Measurements from ENCODE around the gene TK1. TPM values are rescaled to one million over a fixed set of nuclear protein-coding genes. Genes with fewer than 3 reads are reported as not detected.
A peak's percentile ranks its signal among the peaks of the same experiment; 100 is the strongest.

The TK1 gene
- polyA plus RNA-seq, 1 of the 3 experiments (the other 2 are of a cell fraction) = 112 TPM

DNA sequence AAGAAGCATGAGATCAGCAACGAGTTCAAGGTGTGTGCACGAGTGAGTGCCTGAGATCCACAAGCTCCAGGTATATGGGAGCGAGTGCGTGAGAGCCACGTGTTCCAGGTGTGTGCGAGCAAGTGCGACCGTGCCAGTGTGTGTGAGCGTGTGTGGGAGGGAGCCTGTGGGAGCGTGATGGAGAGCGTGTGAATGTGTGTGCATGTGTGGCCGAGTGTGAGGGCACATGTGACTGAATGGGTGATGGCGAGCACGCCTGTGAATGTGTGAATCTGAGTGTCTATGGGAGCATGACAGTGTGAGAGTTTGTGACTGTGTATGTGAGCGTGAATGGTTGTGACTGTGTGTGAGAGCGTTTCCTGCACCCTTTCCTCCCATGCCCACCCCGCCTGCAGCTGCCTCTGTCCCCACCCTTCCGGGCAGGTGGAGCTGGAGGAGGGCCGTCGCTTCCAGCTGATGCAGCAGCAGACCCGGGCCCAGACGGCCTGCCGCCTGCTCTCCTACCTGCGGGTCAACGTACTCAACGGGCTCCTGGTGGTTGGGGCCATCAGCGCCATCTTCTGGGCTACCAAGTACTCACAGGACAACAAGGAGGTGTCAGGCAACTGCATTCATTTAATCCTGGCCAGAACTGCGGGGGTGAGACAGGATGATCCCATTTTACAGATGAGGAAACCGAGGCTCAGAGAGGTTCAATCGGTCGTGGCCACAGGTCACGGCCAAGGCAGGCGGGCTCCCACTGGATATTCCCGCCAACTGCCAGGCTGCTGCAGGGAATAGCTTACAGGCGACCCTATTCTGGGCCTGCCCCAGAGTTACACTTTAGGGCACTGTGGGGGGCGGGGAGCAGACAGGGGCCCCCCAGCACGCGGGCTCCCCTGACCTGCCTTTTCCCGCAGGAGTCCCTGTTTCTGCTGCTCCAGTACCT lies 52.6 kb downstream of the TK1 start:
- Histone ChIP-seq H3K9ac (no peak overlapping the region), H3K36me3 (replicated peaks in 1 of 2; ENCODE audit: control insufficient read depth in 1 of 2, insufficient read depth in 2 of 2, low read length in 1 of 2) (no peaks in the 10 kb centered on the region), H3K4me2 (no peak overlapping the region), H3K9me2 (no peaks in the 10 kb centered on the region), H2AFZ (ENCODE audit: low read depth) (no peak overlapping the region), H3K4me1 (ENCODE audit: control insufficient read depth in 1 of 2, insufficient read depth in 2 of 2, low read depth in 1 of 2, low read length in 1 of 2) (no peaks in the 10 kb centered on the region; a peak in 1 of 4 replicates), H3K9me3 (no peaks in the 10 kb centered on the region), H3F3A (replicated peaks; ENCODE audit: insufficient read depth) (no peaks in the 10 kb centered on the region), H3K27ac (ENCODE audit: low read depth in 2 of 2, low read length in 1 of 2) (no peak overlapping the region), H3K4me3 (ENCODE audit: low read depth in 2 of 2, low read length in 1 of 2) (no peak overlapping the region), H3K27me3 (ENCODE audit: insufficient read depth) (peaks cover 3% of the 10 kb centered on the region), H4K20me1 (ENCODE audit: insufficient read depth) (no peaks in the 10 kb centered on the region), H3K79me2 (ENCODE audit: insufficient read depth) (no peaks in the 10 kb centered on the region)
- 57% methylated on average over 28 of the region's 39 CpGs for WGBS (ENCODE audit: low lambda C conversion rate)
- CTCF ChIA-PET = interaction anchor here (0.6 to 6.3 kb wide), 21 partner anchors 9 to 333 kb away, joined by 3 to 73 read pairs (median 5); no protein-coding TSS in a partner anchor
- peak; percentile 84 for DNase-seq
- POLR2A ChIA-PET = no interaction called here
- TF ChIP-seq TCF12 (IDR thresholded peaks at IDR 0.05) (no peak), ZBTB33 (IDR thresholded peaks at IDR 0.05; ENCODE audit: borderline replicate concordance, low read depth) (no peak), IRF3 (IDR thresholded peaks at IDR 0.05; ENCODE audit: low read depth, low read length) (no peak), GABPA (IDR thresholded peaks at IDR 0.05; ENCODE audit: low read depth) (no peak), REST (IDR thresholded peaks at IDR 0.05; ENCODE audit: low read depth, low read length) (no peak), EP300 (IDR thresholded peaks at IDR 0.05; ENCODE audit: borderline replicate concordance in 1 of 2, low read depth in 1 of 2, low read length in 1 of 2) (no peak), EZH2phosphoT487 (IDR thresholded peaks at IDR 0.05; ENCODE audit: borderline replicate concordance, low read depth) (no peak), NFIC (IDR thresholded peaks at IDR 0.05; ENCODE audit: borderline replicate concordance) (no peak), RAD21 (IDR thresholded peaks at IDR 0.05; ENCODE audit: low read length) (peak; percentile 63), RFX5 (IDR thresholded peaks at IDR 0.05; ENCODE audit: low read length) (no peak), CHD2 (IDR thresholded peaks at IDR 0.05; ENCODE audit: low read length, partially characterized antibody) (no peak), ELF1 (IDR thresholded peaks at IDR 0.05) (no peak), PBX3 (IDR thresholded peaks at IDR 0.05) (no peak), FOSL2 (IDR thresholded peaks at IDR 0.05; ENCODE audit: borderline replicate concordance, low read depth) (no peak), SMC3 (IDR thresholded peaks at IDR 0.05; ENCODE audit: low read depth, low read length) (peak; percentile 52), CTCF (IDR thresholded peaks at IDR 0.05) (peak; percentile 66), GATA2 (CRISPR knock-in tag; IDR thresholded peaks at IDR 0.05) (no peak), NRF1 (IDR thresholded peaks at IDR 0.05; ENCODE audit: low read depth, low read length) (no peak), RXRA (IDR thresholded peaks at IDR 0.05; ENCODE audit: borderline replicate concordance, low read depth) (no peak), TEAD4 (IDR thresholded peaks at IDR 0.05; ENCODE audit: borderline replicate concordance, insufficient read depth) (no peak), TAF1 (IDR thresholded peaks at IDR 0.05; ENCODE audit: borderline replicate concordance, low read depth, low read length) (no peak)

Measured in SK-N-SH (cell line).